NCI-H748 (cell line): ENCODE data around the gene RAD54L.
"Not testable (repeated sequence)": the region's sequence is repeated elsewhere in the genome, so short reads cannot be mapped to it uniquely, and the experiment has no call there.

Source experiments
- DNase-seq: peaks from one replicate; lab custom pipeline; 2025; ENCODE audit not compliant: unreplicated experiment; lab: John Stamatoyannopoulos, UW

Gene RAD54L

GRCh38 chr1:46319301-46319700, 71.7 kb downstream of the RAD54L start:
- not testable (repeated sequence) for DNase-seq

- not testable (repeated sequence) for DNase-seq
Observed at GRCh38 chr1:46319960-46320914, 72.7 kb downstream of the RAD54L start.

GRCh38 chr1:46322191-46322590, 74.6 kb downstream of the RAD54L start:
- DNase-seq = not testable (repeated sequence)

GRCh38 chr1:46325285-46326076, 77.9 kb downstream of the RAD54L start:
- not testable (repeated sequence) for DNase-seq
